ENCODE measurements around the gene EIF5. TPM values are rescaled to one million over a fixed set of nuclear protein-coding genes. Genes with fewer than 3 reads are reported as not detected.

The EIF5 gene
- total RNA-seq, 1 experiment from 2014 or later = 238 TPM

GRCh38 chr14:103337794-103338193 lies 3.8 kb downstream of the EIF5 start (continued):
- TF ChIP-seq ZBTB33 (IDR thresholded peaks at IDR 0.05; ENCODE audit: extremely low read depth, insufficient replicate concordance, low read length) (no peak), SP1 (IDR thresholded peaks at IDR 0.05; ENCODE audit: low read depth) (no peak), RAD21 (IDR thresholded peaks at IDR 0.05; ENCODE audit: low read depth) (no peak), POLR2AphosphoS5 (IDR thresholded peaks at IDR 0.05; ENCODE audit: low read depth, low read length) (no peak), MAX (IDR thresholded peaks at IDR 0.05) (no peak), ATF3 (IDR thresholded peaks at IDR 0.05) (no peak), CTCF (IDR thresholded peaks at IDR 0.05 in 2 of 3, conservative IDR thresholded peaks at IDR 0.05 in 1 of 3; ENCODE audit: borderline replicate concordance in 1 of 3, insufficient read depth in 1 of 3, low read depth in 2 of 3, low read length in 2 of 3) (no peak)

- Histone ChIP-seq H3K9me2 (ENCODE audit: insufficient read depth) (no peaks in the 10 kb centered on the region), H3K27me3 (ENCODE audit: insufficient read depth, low read length) (no peaks in the 10 kb centered on the region), H3K9me3 (ENCODE audit: control insufficient read depth in 1 of 2, insufficient read depth in 1 of 2, low read depth in 1 of 2, low read length in 2 of 2) (no peaks in the 10 kb centered on the region), H3K27ac (ENCODE audit: low read depth, low read length) (no peak overlapping the region), H3K4me2 (ENCODE audit: low read length) (no peak overlapping the region), H3K4me3 (replicated peaks in 1 of 2; ENCODE audit: low read depth in 1 of 2, low read length in 2 of 2) (no peak overlapping the region), H3K9ac (ENCODE audit: low read length) (no peak overlapping the region), H3K79me2 (ENCODE audit: insufficient read depth, low read length) (peaks cover 53% of the 10 kb centered on the region), H3K4me1 (ENCODE audit: control insufficient read depth in 1 of 2, insufficient read depth in 2 of 2, low read length in 2 of 2) (peaks cover 3 to 10% of the 10 kb centered on the region in 2 experiments; a peak in 3 of 4 replicates), H2AFZ (ENCODE audit: low read depth, low read length, poor library complexity, severe bottlenecking) (no peak overlapping the region), H4K20me1 (ENCODE audit: insufficient read depth) (peaks cover 47% of the 10 kb centered on the region; the same call in 1 of the 2 replicates), H3K36me3 (ENCODE audit: control insufficient read depth in 1 of 2, insufficient read depth in 2 of 2, low read length in 2 of 2) (peaks cover 82 to 93% of the 10 kb centered on the region in 2 experiments)
- TF ChIP-seq ATF3 (IDR thresholded peaks at IDR 0.05) (no peak), JUND (IDR thresholded peaks at IDR 0.05) (no peak), EZH2phosphoT487 (IDR thresholded peaks at IDR 0.05; ENCODE audit: borderline replicate concordance) (no peak), SIN3A (IDR thresholded peaks at IDR 0.05; ENCODE audit: low read depth) (no peak), RAD21 (IDR thresholded peaks at IDR 0.05; ENCODE audit: low read depth) (no peak), FOSL1 (IDR thresholded peaks at IDR 0.05; ENCODE audit: low read depth) (no peak), SRF (IDR thresholded peaks at IDR 0.05; ENCODE audit: low read depth) (no peak), TCF7L2 (IDR thresholded peaks at IDR 0.05; ENCODE audit: borderline replicate concordance, extremely low read depth, insufficient read depth, insufficient read length) (no peak)
- ChIA-PET POLR2A (interaction anchor here (0.7 to 1.1 kb wide), 2 partner anchors 8 to 17 kb away, joined by 3 to 7 read pairs; no protein-coding TSS in a partner anchor), RAD21 (ENCODE audit: low non-redundant PET in 1 of 2, low total read pairs in 2 of 2, uncharacterized antibody in 2 of 2, unreplicated experiment in 2 of 2) (no interaction called here), CTCF (no interaction called here)
- no peak for DNase-seq (ENCODE audit: low read depth, low spot score)
- intact Hi-C loops (cut with micrococcal nuclease) = no loop called here
- ATAC-seq = no peak
- BruUV-seq (replicated peaks) = no TSS peak
These were observed 5.5 kb downstream of the EIF5 start for GRCh38 chr14:103339561-103339960.

Data from HCT116 (cell line).